Mucosa of descending colon (tissue), 3 donors: ENCODE data around the gene CACNA1H. TPM values are rescaled to one million over a fixed set of nuclear protein-coding genes. Genes with fewer than 3 reads are reported as not detected.
A peak's percentile ranks its signal among the peaks of the same experiment; 100 is the strongest.

Experiments
- ATAC-seq: fragments of 200-7000 bp; cut with Tn5 transposase; one replicate; pipeline ENCODE4 v1.9.1; 2020; ENCODE audit warnings: mild to moderate bottlenecking, moderate library complexity
- DNase-seq, 3 donors: peaks; one replicate each; pipeline ENCODE4 v3.0.0-alpha.2; 2020
- H3K36me3 ChIP-seq: fragments of 200-600 bp; one replicate; pipeline ENCODE4 v1.8.0; 2021; ENCODE audit warnings: low read depth, mild to moderate bottlenecking
- H3K4me1 ChIP-seq: fragments of 200-600 bp; one replicate; pipeline ENCODE4 v1.8.0; 2021; ENCODE audit warnings: low read depth, mild to moderate bottlenecking
- H3K4me3 ChIP-seq: fragments of 200-600 bp; one replicate; pipeline ENCODE4 v1.8.0; 2021; ENCODE audit warnings: mild to moderate bottlenecking
- H3K9me3 ChIP-seq: fragments of 200-600 bp; one replicate; pipeline ENCODE4 v1.8.0; 2021; ENCODE audit warnings: mild to moderate bottlenecking
- intact Hi-C, 2 donors: fragments of 100-400 bp; cut with DNase I in 1 of 2; cut with micrococcal nuclease in 1 of 2; formaldehyde crosslinking; loops; one replicate each; pipeline versions ENCODE4 v1.11.0 to v1.11.1; 2022; cut with DNase I, micrococcal nuclease
- total RNA-seq, 3 donors: library from RNA; stranded (reverse); fragmentation: NEBNext Ultra II Directional in 2 of 3; extraction: Animal tissue kit (Norgen Biotek cat#: 25700) in 2 of 3; gene quantifications; one replicate each; pipeline versions ENCODE4 v1.2.1 to v1.2.4, GENCODE V29; 2021 to 2023
- TF ChIP-seq, protein P1 (sequence below): fragments of 200-600 bp; IDR thresholded peaks from one replicate; pipeline ENCODE4 v1.8.0; 2022; ENCODE audit warnings: antibody characterized with exemption, mild to moderate bottlenecking
- donor health status: DM: no; HTN: no; CAD: no; lungs with moderate emphysema.
- donor health status: DM: no; HTN: no; CAD: no.
- donor health status: DM: no; HTN: yes; CAD: no.

The CACNA1H gene
- total RNA-seq, 3 donors from 2014 or later: 6.0 to 160 (median 9.5) TPM

DNA sequence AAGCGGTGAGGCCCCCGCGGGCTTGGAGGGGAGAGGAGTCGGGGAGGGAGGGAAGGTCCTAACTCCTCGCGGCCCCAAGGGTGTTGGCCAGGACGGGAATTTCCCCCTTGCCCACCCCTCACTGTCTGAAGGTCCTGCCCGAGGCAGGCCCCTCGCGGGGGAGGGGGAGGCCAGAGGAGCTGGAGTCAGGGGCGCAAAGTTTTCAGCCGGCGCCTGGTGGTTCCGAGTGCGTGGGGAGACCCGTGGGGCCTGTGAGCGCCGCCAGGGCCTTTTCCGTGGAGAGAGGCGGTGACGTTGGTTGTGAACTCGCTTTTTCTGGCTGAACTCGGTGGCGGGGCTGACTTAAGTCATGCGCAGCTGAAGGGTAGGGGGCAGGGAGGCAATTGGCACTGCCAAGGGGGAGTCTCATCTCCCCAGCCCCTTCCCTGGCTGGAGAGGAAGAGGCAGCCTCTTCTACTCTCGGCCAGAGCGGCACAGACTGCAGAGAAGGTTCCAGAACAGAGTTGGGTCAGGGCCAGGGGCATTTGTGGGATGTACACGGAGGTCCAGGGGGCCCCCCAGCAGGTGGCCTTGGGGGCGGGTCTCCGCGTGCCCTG lies 1.5 kb downstream of the CACNA1H start:
- Histone ChIP-seq H3K4me3 (no peak overlapping the region), H3K4me1 (peaks cover 9% of the 10 kb centered on the region), H3K36me3 (no peaks in the 10 kb centered on the region), H3K9me3 (no peaks in the 10 kb centered on the region)
- TF ChIP-seq, protein P1, sequence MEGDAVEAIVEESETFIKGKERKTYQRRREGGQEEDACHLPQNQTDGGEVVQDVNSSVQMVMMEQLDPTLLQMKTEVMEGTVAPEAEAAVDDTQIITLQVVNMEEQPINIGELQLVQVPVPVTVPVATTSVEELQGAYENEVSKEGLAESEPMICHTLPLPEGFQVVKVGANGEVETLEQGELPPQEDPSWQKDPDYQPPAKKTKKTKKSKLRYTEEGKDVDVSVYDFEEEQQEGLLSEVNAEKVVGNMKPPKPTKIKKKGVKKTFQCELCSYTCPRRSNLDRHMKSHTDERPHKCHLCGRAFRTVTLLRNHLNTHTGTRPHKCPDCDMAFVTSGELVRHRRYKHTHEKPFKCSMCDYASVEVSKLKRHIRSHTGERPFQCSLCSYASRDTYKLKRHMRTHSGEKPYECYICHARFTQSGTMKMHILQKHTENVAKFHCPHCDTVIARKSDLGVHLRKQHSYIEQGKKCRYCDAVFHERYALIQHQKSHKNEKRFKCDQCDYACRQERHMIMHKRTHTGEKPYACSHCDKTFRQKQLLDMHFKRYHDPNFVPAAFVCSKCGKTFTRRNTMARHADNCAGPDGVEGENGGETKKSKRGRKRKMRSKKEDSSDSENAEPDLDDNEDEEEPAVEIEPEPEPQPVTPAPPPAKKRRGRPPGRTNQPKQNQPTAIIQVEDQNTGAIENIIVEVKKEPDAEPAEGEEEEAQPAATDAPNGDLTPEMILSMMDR: no peak
- ATAC-seq: no peak
- DNase-seq: peak in 1 of 3 donors; percentile 19
- intact Hi-C loops: no loop called here

DNA sequence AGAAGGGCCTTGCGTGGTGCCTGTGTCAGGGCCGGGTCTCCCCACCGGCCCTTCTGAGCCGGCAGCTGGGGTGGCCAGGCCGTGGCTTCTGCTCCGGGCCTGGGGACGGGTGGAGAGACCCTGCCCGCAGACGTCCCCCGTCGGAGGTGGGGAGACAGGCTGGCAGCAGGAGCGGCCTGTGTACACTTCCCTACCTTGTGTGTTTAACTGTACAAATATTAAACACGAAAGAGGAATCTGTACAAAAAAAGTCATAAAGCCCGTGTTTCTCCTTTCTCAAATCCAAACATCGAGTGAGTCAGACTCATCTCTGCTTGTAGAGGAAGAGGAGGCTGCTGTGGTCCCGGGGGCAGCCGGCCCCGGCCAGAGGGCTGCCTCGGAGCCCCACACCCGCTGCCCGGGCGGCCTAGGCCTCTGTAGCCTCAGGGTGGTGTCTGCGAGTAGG lies 2.0 kb downstream of the CACNA1H start:
- Histone ChIP-seq H3K9me3 (no peaks in the 10 kb centered on the region), H3K4me1 (peaks cover 9% of the 10 kb centered on the region), H3K4me3 (no peak overlapping the region), H3K36me3 (no peaks in the 10 kb centered on the region)
- TF ChIP-seq, protein P1: no peak
- intact Hi-C loops: no loop called here
- ATAC-seq (peak; percentile 20), DNase-seq (no peak)

DNA sequence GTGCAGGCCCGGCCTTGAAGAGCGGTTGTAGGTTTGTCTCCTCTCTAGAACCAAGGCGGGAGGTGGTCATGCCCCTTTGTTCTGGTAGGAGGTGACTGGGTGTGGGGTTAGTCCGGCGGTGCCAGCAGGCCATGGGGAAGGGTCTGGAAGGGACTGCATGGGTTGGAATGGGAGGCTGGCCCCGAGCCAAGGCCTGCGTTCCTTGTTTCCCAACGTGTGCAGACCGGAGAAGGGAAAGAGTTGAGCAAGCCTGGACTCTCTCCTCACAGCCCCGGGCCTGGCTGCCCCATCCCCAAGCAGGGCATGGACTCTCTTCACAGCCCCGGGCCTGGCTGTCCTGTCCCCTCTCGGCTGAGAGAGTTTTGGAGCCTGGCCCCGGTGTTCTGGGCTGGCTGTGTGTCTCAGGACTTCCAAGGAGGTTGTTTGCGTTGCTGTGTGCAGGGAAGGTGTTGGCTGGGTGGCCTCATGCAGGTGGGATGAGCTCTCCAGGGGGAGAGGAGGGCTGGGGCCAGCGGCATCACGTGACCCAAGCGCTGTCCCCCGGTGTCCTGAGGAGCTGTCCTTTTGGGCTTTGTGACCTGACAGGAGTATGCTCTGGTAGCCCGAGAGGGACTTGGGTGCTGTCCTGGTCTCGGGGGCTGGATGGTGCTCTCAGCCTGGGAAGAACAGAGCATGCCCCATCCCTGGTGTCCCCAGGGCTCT lies 2.6 kb downstream of the CACNA1H start:
- peaks cover 9% of the 10 kb centered on the region for H3K4me1 ChIP-seq
- H3K4me3 ChIP-seq: no peak overlapping the region
- DNase-seq: no peak

DNA sequence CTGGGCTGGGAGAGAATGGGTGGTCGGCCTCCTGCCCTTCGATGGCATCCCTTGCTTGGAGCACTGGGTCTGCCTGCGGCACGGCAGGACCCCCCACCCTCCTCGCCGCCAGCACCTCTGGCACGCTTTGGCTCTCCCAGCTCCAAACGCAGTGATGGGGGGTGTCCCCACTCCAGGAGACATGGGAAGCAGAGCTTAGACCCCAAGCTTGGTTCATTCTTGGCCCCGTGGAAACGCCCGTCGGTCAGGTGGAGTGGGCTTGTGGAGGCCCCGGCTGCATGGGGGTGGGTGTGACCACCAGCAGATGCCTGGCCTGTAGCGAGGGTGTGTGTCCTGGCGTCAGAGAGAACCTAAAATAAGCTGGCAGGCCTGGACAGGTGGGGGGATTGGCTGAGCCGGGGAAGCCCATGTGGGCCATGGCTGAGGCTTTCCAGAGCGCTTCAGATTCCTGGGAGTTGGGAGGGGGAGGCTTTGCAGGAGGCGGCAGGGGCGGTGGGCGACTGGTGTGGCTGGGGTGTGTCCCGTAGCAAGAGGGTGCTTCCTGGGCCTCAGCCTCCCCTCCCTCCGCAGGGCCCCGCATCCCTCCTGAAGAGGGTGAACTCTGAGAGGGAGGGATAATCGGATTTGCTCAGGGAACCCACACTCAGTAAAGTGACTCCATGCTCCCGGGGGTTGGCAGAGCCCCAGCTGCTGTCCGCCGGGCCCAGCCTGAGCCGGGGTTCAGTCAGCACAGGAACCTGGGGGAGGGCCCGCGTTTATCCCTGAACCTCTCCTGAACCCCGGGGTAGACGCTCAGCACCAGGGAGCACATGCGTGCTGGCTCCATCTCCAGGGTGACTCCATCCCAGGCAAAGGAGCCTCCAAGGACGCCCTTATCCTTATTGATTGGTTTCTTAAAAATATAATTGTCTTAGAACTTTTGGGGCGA lies 3.4 kb downstream of the CACNA1H start:
- intact Hi-C loops: no loop called here
- ATAC-seq (no peak), DNase-seq (no peak)
- H3K36me3 ChIP-seq: no peaks in the 10 kb centered on the region
- H3K4me1 ChIP-seq: peaks cover 9% of the 10 kb centered on the region
- no peak overlapping the region for H3K4me3 ChIP-seq
- TF ChIP-seq, protein P1: no peak
- no peaks in the 10 kb centered on the region for H3K9me3 ChIP-seq

More for the DNA sequence above, 2.6 kb downstream of the CACNA1H start:
- H3K36me3 ChIP-seq: no peaks in the 10 kb centered on the region
- TF ChIP-seq, protein P1: no peak
- ATAC-seq: no peak
- intact Hi-C loops: no loop called here
- H3K9me3 ChIP-seq: no peaks in the 10 kb centered on the region

DNA sequence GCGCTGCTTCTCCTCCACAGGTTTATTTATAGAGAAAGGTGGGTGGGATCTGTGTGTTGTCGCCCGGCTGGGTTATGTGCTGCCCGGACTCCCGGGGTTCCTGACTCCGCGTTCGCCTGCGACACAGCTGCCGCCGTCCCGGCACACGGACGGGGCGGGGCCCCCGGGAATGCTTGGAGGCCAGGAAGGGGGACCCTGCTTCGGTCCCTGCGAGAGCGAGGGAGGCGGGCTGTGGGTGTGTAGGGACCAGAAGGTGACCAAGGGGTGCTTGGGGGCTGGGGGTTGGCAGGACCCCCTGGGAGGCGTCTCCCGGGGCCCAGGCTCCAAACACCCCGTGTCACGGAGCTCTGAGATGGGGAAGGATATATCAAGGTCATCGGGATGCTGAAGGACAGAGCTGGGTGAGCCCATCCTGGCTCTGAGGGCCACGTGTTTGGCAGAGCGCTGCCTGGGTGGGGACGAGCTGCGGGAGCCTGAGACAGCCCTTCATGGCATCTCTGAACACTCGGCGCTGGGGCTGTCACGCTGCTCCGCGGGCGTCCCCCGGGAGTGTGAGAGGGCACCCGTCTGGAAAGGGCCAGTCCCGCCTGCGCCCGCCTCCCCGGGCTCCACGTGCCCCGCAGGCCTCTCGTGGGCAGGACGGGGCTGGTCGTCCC lies 4.2 kb downstream of the CACNA1H start:
- TF ChIP-seq, protein P1: no peak
- DNase-seq (no peak), ATAC-seq (no peak)
- Histone ChIP-seq H3K9me3 (no peaks in the 10 kb centered on the region), H3K4me1 (peaks cover 9% of the 10 kb centered on the region), H3K36me3 (no peaks in the 10 kb centered on the region), H3K4me3 (no peak overlapping the region)
- intact Hi-C loops: no loop called here
